SK-N-SH (cell line): Measurements from ENCODE around the gene MMD2.
"Not testable (repeated sequence)": the region's sequence is repeated elsewhere in the genome, so short reads cannot be mapped to it uniquely, and the experiment has no call there.

Experiments used
- CTCF ChIP-seq: fragments of 200-600 bp; sonication (generic); IDR thresholded peaks from 2 replicates; pipeline ENCODE4 v1.6.1; 2017; ENCODE audit warnings: antibody characterized with exemption, mild to moderate bottlenecking, moderate library complexity
- FOSL2 ChIP-seq: IDR thresholded peaks from 2 replicates; pipeline ENCODE4 v1.4.0; 2012; ENCODE audit warnings: low read depth, mild to moderate bottlenecking, moderate library complexity, borderline replicate concordance
- FOXJ3 ChIP-seq: sonication (generic); formaldehyde crosslinking; IDR thresholded peaks from 2 replicates; pipeline ENCODE4 v1.5.1; 2020; ENCODE audit warnings: mild to moderate bottlenecking, missing genetic modification reagents
- GABPA ChIP-seq: IDR thresholded peaks from 2 replicates; pipeline ENCODE4 v1.4.0; 2012; ENCODE audit warnings: low read depth, mild to moderate bottlenecking
- GATA2 ChIP-seq: sonication (generic); formaldehyde crosslinking; IDR thresholded peaks from 2 replicates; pipeline ENCODE4 v1.5.0; 2020; ENCODE audit warnings: mild to moderate bottlenecking, missing genetic modification reagents
- MAX ChIP-seq: IDR thresholded peaks from 2 replicates; pipeline ENCODE4 v1.4.0; 2012; ENCODE audit warnings: low read depth
- SIN3A ChIP-seq: IDR thresholded peaks from 2 replicates; pipeline ENCODE4 v1.6.1; 2012; ENCODE audit warnings: low read depth, mild to moderate bottlenecking, low read length, moderate library complexity, borderline replicate concordance
- TAF1 ChIP-seq: IDR thresholded peaks from 2 replicates; pipeline ENCODE4 v1.6.1; 2012; ENCODE audit warnings: low read depth, mild to moderate bottlenecking, low read length, moderate library complexity, borderline replicate concordance
- USF2 ChIP-seq: fragments of 150-350 bp; IDR thresholded peaks from 2 replicates; pipeline ENCODE4 v1.6.1; 2017; ENCODE audit warnings: antibody characterized with exemption, low read length, low read depth, borderline replicate concordance

- TF ChIP-seq FOSL2, GATA2, TAF1, USF2, MAX, CTCF, GABPA, SIN3A, FOXJ3: not testable (repeated sequence)
These were observed 67.5 kb downstream of the MMD2 start for GRCh38 chr7:4891522-4891921.
